Stimulated activated CD4-positive, alpha-beta T cell treated with anti-CD3 and anti-CD28 coated beads, TNF-alpha, amount 100 ng/mL, for 24 hours (primary cell): ENCODE data around the gene SEMA3F.

Experiments used
- DNase-seq, 3 experiments: peaks; one replicate each; pipeline ENCODE4 v3.0.0-alpha.2; 2020; ENCODE audit warnings: low read depth in 3 of 3

The SEMA3F gene

DNA sequence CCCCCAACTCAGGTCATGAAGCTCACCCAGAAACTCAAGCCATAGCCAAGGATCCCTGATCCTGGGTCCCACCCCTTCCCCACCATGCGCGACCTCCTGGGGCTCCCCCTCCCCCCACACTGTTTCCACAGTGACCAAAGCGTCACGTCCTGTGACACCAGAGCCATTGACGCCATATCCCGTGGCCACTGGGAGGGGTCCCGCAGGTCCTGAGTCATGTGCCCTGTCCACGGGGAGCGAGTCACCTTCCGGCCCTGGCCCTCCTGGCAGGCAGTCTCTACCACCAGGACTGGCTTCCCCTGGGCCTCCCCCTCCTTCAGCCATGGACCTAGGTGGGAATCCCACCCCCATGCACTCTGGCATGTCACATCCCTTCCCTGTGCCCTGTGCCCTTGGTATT lies 15.6 kb downstream of the SEMA3F start:
- DNase-seq, result no peak

DNA sequence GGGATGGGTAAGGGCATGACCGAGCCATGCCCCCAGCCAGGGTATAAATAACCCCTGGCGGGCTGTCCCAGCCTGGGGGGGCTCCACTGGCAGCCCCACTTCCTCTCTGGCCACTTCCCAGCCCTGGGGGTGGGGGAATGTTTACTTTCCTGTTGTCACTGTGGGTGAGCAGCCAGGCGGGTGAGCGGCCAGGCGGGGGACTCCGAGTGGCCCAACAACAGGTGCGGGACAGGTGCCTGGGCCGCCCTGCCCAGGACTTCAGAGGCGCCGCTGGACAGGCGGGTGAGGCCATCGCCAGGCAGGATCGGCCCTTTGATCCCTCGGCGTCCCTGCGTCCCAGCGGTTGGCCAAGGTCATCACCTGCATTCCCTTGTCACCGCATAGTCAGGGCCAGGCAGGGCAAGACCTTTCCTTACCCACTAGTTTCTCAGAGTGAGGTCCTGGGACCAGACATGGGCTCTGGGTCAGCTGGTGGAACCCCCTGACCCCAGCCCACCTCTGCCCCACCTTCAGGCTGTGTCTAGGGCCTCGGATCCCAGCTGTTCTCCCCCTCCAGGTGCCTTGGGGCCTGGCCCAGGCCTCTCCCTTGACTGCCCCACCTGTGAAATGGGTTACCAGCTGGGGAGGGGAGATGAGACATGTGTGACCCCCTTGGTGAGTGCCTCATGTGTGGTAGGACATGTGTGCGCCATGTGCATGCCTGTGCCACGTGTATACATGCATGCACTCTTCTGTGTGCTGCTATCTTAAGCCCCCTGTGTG lies 16.6 kb downstream of the SEMA3F start:
- DNase-seq, result no peak

DNA sequence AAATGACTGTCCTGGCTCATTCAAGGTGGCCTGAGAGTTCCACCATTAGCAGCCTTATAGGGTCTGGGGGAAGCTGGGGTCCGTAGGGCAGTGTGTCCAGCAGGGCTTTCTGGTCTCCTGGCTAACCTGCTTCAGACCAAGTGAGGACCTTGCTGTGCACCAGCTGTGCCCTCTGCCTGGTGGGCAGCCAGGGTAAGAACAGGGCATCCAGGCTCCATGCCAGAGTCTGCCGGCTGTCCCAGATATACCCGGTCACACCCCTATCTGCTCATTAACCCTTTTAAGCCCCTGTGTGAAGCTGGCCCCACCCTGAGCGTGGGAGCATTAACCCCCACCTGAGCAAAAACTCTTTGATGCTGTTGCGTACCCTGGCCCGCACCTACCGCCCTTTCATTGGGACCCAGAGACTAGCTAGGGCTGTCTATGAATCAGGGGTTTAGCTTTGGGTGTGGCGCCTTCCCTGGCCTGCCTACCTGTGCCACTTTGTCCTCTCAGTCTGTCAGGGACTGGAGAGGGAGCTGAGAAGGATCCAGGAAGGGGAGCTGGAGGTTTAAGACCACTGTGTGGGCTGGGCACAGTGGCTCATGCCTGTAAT lies 17.6 kb downstream of the SEMA3F start:
- DNase-seq, result no peak

DNA sequence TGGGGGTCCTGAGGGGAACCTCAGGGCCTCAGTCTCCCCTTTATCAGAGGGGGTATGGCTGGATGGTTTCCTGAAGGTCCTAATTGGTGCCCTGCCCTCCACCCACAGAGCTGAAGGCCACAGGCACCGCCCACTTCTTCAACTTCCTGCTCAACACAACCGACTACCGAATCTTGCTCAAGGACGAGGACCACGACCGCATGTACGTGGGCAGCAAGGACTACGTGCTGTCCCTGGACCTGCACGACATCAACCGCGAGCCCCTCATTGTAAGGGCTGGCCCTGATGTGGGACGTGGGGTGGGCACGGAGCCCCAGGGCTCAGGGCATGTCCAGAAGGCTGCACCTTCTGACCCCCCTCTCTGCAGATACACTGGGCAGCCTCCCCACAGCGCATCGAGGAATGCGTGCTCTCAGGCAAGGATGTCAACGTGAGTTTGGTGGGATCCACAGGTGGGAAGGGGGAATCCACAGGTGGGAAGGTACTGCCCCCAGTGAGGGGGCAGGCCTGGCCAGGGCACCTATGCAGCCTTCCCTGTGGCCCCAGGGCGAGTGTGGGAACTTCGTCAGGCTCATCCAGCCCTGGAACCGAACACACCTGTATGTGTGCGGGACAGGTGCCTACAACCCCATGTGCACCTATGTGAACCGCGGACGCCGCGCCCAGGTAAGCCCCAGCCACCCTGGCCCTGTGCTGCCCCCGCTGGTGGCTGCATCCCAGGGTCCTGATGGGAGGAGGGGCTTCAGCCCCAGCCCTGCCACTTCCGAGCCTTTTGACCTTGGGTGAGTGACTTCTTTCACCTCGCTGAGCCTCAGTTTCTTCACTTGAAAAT lies 18.8 kb downstream of the SEMA3F start:
- DNase-seq, result no peak

DNA sequence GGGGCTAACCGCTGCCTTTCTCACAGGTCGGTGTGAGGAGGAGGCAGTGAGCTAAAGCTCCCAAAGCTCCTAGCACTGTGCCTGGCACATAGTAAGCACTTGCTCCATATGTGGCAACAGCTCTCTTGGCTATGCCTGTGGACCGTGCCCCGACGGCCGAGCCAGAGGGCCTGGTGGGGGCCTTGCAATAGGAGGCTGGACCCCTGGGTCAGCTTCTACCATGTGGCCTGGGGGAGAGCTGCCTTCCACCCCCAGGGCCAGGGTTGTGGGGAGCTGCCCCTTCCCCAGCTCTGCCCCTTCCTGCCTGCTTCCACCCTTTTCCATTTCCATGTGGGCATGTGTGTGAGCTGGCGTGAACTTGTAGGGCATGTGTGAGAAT lies 19.4 kb downstream of the SEMA3F start:
- DNase-seq, result no peak

DNA sequence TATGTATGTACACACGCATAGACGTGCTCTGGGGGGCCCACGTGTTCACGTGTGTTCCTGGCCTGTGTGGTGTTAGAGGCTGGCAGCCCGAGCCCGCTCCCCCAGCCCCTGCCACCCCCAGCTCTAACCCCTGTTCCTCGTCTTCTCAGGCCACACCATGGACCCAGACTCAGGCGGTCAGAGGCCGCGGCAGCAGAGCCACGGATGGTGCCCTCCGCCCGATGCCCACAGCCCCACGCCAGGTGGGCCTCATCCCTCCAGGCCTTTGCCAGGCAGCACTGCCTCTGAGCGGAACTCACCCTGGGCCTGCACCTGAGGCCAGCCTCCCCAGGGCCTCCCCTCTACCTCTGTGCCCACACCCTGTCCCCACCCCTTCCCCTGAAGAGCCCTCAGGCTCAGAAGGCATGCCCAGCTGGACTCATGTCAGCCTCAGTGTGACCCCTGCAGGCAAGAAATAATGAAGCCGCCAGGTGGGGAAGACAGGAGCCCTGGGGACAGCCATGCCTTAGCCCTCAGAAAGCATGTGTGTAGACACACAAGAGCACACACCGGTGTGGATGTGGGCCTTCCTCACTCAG lies 19.9 kb downstream of the SEMA3F start:
- DNase-seq, result no peak

DNA sequence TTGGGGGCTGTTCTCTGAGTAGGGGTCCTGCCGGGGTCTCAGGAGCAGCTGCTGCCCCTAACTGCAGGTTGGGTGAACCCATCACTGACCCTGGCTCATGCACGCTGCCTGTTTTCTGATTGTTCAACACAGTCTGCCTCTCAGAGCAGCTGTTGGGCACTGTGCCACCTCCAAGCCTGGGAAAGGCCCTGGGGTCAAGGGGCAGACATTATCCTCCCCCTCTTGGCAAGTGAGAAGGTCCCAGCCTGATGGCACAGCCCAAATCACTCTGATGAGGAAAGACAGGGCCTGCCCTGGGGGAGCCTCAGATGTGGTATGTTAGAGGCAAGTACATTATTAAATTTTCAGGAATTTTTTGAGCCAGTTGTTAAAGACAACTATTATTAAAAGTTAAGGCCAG lies 22.2 kb downstream of the SEMA3F start:
- no peak for DNase-seq

DNA sequence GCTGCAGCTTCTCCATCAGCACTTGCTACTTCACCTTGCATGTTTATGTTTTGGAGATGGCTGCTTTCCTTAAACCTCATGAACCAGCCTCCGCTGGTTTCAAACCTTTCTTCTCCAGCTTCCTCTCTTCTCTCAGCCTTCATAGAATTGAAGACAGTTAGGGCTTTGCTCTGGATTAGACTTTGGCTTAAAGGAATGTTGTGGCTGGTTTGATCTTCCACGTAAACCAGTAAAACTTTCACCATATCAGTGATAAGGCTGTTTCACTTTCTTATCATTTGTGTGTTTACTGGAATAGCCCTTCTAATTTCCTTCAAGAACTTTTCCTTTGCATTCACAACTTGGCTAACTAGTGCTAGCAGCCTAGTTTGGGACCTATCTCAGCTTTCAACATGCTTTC lies 24.6 kb downstream of the SEMA3F start:
- no peak for DNase-seq

DNA sequence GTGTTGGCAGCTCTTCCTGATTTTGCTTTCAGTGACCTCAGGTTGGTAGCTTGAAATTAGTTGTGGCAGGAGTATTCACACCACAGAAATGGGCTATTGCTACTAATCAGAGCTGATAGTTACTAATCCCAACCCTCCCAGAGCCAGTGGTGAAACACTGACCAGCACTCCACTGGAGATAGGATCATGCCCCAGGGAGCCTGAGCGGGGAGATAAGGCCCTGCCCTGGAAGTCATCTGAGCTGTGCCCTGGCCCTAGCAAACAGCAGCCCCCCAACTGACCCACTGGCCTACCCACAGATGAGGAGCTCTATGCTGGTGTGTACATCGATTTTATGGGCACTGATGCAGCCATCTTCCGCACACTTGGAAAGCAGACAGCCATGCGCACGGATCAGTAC lies 26.9 kb downstream of the SEMA3F start:
- no peak for DNase-seq

DNA sequence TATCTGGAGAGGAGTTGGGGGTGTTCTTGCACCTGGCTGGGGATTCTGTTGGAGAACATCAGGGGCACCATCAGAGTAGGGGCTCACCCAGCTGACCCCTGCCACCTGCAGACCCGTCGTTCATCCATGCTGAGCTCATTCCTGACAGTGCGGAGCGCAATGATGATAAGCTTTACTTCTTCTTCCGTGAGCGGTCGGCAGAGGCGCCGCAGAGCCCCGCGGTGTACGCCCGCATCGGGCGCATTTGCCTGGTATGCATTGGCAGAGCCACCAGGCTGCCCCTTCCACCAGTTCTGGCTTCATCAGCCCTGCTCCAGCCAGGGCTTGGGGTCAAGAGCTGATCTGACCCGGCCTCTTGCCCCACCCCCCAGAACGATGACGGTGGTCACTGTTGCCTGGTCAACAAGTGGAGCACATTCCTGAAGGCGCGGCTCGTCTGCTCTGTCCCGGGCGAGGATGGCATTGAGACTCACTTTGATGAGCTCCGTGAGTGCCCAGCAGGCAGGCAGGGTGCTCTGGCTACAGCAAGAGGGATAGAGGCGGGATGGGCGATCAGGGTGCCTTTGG lies 27.5 kb downstream of the SEMA3F start:
- no peak for DNase-seq

DNA sequence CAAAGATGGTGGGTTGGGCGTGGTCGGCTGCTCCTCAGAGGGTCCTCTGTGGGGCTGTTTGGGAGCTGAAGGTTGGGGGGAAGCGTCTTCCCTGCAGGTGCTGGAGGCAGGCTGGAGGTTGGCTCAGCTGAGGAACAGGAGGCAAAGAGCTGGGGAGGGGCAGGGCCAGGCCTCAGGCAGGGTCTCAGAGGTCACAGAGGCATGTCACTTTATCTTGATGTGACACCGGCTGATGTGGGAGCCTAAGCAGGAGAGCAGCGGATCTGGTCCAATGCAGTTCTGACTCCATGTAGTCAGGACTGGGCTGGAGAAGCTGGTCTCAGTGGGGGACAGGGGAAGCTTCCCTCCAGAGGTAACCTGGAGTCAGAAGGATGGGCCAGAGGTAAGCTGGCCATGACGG lies 28.6 kb downstream of the SEMA3F start:
- no peak for DNase-seq

DNA sequence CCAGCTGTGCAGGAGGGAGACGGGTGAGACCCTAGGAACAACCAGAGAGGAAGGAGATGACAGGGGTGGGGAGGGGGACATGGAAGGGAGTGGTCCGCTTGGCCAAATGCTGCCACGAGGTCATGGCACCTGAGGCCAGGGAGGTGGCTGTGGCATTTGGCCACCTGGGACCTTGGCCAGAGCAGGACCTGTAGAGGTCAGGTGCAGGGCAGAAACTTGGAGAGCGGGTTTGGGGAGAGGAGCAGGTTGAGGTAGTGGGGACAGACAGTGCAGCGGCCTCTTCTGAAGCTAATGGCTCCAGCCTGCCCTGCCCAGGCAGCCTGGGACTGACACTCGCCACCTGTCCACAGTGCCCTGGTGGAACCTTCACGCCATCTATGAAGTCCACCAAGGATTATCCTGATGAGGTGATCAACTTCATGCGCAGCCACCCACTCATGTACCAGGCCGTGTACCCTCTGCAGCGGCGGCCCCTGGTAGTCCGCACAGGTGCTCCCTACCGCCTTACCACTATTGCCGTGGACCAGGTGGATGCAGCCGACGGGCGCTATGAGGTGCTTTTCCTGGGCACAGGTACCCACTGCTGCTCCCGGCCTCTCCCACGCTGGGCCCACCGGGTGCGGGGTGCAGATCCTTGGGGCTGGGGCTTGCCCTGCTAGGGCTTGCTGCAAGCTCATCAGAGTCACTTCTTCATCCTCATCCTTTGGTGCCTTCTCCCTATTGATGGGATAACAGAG lies 29.3 kb downstream of the SEMA3F start:
- no peak for DNase-seq

DNA sequence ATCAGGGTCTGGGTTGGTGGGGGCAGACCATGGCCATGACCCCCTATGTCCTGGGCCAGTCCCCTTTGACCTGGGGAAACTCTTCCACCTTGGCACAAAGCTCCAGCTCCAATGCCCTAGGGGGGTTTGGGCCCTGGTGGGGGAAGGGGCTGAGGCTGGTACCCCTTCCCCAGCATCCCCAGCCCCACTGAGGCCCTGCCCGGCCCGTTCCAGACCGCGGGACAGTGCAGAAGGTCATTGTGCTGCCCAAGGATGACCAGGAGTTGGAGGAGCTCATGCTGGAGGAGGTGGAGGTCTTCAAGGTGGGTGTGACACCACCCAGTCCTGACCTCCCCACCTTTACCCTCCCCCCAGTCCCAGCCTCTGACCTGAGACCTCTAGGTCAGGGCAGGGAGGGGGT lies 30.1 kb downstream of the SEMA3F start:
- no peak for DNase-seq

DNA sequence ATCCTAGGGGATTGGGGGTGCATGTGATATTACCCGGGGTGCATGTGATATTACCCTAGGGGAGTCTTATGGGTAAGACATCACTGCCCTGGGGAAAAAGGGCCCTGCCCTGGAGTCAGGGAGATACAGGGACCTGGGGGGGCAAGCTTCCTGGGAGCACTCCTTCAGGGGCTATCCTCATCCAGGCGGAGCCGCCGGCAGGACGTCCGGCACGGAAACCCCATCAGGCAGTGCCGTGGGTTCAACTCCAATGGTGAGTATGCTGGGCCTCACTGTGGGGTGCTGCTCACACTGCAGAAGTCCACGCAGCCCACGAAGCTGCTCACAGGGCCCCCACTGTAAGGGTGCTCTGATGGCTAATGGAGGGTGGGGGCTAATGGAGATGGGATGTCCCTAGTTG lies 31.0 kb downstream of the SEMA3F start:
- DNase-seq, result no peak

DNA sequence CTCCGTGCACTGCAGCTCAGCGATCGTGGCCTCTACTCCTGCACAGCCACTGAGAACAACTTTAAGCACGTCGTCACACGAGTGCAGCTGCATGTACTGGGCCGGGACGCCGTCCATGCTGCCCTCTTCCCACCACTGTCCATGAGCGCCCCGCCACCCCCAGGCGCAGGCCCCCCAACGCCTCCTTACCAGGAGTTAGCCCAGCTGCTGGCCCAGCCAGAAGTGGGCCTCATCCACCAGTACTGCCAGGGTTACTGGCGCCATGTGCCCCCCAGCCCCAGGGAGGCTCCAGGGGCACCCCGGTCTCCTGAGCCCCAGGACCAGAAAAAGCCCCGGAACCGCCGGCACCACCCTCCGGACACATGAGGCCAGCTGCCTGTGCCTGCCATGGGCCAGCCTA lies 32.6 kb downstream of the SEMA3F start:
- DNase-seq, result no peak

DNA sequence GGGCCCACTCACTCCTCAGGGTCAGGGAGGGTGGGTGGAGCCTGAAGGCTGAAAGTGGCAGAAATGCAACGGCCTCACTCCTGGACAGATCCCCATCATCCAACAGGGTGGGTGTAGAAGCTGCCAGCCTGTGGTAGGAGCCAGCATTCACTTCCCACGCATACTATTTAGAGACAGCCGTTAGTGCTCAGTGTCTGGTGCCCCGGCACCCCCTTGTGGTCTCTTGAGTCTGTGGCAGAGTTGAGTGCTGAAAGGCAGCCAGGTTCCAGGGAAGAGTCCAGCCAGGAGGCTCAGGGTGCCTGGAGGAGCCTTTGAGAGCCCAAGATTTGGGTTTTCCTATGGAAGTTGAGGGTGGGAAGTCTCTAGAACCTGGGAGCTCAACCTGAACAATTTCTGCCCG lies 34.1 kb downstream of the SEMA3F start:
- DNase-seq, result peak in 1 of 3 experiments; percentile 44

DNA sequence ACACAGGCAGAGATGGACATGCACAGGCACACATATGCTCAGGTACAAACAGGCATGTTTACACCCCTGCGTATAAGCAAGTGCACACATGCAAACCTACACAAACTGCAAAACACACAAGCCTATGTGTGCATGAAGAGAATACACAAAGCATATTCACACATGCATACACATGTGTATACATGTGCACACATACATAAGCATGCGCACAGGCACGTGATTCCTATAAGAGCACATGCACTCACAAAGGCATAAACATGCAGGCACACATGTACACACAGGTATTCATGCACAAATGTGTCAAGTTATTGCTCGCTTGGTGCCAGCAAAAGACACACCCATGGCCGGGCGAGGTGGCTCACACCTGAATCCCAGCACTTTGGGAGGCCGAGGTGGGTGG lies 34.9 kb downstream of the SEMA3F start:
- no peak for DNase-seq

DNA sequence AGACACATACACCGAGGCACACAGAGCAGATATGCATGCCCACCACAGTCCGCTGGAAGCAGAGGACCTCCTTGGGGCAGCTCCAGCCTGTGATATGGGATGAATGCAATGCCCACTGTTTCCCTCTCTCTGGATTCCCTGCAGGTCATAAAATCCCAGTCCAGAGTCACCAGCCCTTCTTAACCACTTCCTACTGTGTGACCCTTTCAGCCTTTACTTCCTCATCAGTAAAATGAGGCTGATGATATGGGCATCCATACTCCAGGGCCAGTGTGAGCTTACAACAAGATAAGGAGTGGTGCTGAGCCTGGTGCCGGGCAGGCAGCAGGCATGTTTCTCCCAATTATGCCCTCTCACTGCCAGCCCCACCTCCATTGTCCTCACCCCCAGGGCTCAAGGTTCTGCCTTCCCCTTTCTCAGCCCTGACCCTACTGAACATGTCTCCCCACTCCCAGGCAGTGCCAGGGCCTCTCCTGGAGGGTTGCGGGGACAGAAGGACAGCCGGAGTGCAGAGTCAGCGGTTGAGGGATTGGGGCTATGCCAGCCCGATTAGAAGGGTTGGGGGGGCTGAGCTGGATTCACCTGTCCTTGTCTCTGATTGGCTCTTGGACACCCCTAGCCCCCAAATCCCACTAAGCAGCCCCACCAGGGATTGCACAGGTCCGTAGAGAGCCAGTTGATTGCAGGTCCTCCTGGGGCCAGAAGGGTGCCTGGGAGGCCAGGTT lies 36.0 kb downstream of the SEMA3F start, which contains the start of gene GNAT1:
TSS of gene GNAT1 (plus strand) at position 675 of the 725 bp plus-strand sequence. CDS start 116 bp downstream, outside the sequence.
- no peak for DNase-seq

DNA sequence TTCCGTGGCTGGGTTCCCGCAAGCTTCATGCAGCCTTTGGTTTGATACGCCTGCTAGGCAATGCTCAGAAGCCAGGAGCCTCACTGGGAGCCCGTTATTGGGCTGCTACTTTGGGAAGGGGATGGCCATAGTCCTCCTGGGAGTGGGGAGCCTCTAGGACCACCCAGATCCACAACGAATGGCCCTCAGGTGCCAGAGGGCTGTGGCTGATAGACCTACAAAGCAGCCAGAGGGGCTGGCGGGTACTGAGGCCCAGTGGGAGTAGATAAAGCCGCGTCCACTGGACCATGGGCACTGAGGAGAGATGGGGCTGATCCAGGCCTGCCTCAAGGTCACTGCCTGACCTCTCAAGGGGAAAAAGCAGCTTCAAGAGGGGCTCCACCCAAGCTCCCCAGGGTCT lies 37.0 kb downstream of the SEMA3F start:
- DNase-seq, result no peak

DNA sequence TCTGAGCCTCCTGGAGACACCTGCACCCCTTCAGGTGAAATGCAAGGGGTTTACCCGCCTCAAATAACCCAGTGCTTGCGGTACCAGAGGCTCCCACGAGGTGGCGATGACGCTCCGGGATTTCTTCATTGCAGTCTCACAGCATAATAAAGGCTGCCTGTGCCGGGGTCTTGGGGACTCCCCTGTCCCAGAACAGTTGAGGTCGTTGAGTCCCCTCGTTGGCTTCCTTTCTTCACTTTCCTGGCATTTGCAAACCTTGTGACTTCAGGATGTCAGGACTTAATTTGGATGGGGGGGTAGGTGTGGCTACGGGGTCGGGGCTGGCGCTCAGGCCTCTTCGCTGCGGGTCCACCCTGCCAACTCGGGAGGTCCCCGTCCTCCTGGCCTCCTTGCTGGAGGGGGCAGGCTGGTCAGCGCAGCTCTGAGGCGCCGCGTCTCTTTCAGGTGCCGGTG lies 37.6 kb downstream of the SEMA3F start:
- peak; percentile 70 to 84 (median 70) for DNase-seq

DNA sequence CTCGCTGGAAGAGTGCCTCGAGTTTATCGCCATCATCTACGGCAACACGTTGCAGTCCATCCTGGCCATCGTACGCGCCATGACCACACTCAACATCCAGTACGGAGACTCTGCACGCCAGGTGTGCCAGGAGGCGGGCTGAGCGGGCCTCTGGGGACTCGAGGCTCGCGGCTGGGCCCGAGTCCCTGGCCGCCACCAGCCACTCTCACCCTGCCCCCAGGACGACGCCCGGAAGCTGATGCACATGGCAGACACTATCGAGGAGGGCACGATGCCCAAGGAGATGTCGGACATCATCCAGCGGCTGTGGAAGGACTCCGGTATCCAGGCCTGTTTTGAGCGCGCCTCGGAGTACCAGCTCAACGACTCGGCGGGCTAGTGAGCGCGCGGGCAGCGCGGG lies 38.2 kb downstream of the SEMA3F start:
- DNase-seq, result no peak
